Small intestine (tissue), 7 donors: ENCODE results near the gene NABP2. TPM values are rescaled to one million over a fixed set of nuclear protein-coding genes. Genes with fewer than 3 reads are reported as not detected.

Experiments used
- DNase-seq, 2 donors: peaks; one replicate each; pipeline versions ENCODE4 v3.0.0 to v3.0.0-alpha.2; 2013
- FAIRE-seq: peaks from 2 replicates; lab custom pipeline; 2012; peaks lifted over from hg19 to GRCh38; lab: Jason Lieb, UNC
- H3K27ac ChIP-seq, 3 donors: one replicate each; pipeline ENCODE4 v1.5.1; 2013; ENCODE audit warnings: low read length in 2 of 3, mild to moderate bottlenecking in 2 of 3, control low read depth in 1 of 3, inconsistent platforms in 1 of 3, low read depth in 1 of 3, moderate library complexity in 1 of 3
- H3K27me3 ChIP-seq, 3 donors: one replicate each; pipeline ENCODE4 v1.6.1; 2013; ENCODE audit warnings: low read length in 3 of 3, inconsistent platforms in 1 of 3; ENCODE audit not compliant: control insufficient read depth in 3 of 3, insufficient read depth in 3 of 3
- H3K36me3 ChIP-seq, 3 donors: one replicate each; pipeline ENCODE4 v1.6.1; 2013; ENCODE audit warnings: low read length in 3 of 3, inconsistent platforms in 1 of 3, low read depth in 1 of 3, mild to moderate bottlenecking in 1 of 3, moderate library complexity in 1 of 3; ENCODE audit not compliant: control insufficient read depth in 3 of 3, insufficient read depth in 2 of 3
- H3K4me1 ChIP-seq, 3 donors: one replicate each; pipeline ENCODE4 v1.6.1; 2013; ENCODE audit warnings: low read length in 2 of 3, inconsistent platforms in 1 of 3, low read depth in 1 of 3, mild to moderate bottlenecking in 1 of 3, moderate library complexity in 1 of 3; ENCODE audit not compliant: control insufficient read depth in 3 of 3, insufficient read depth in 2 of 3
- H3K4me3 ChIP-seq, 3 donors: one replicate each; pipeline ENCODE4 v1.5.1; 2013; ENCODE audit warnings: low read length in 3 of 3, control low read depth in 1 of 3, inconsistent platforms in 1 of 3, low read depth in 1 of 3, mild to moderate bottlenecking in 1 of 3, moderate library complexity in 1 of 3
- H3K9me3 ChIP-seq, 2 donors: one replicate each; pipeline ENCODE4 v1.6.1; 2013; ENCODE audit warnings: low read depth in 1 of 2, low read length in 1 of 2; ENCODE audit not compliant: control insufficient read depth in 2 of 2, insufficient read depth in 1 of 2
- WGBS, 3 donors: extraction: QIAGEN DNeasy Blood & Tissue Kit; methylation state at CpG; one replicate each; pipeline ENCODE4 v1.1.7; 2013; 5-methylcytosine and 5-hydroxymethylcytosine counted together
- polyA plus RNA-seq, 4 donors: library from polyadenylated mRNA; stranded (reverse) in 3 of 4; unstranded in 1 of 4; fragments of 200-250 nt in 3 of 4; fragments of 120-200 nt in 1 of 4; gene quantifications; one replicate each; pipeline versions ENCODE4 v1.2.1 to v1.2.3, GENCODE V29; 2013
- donor health status: healthy with polysubstance abuse.
- donor health status: control.
- donor health status: control.
- donor health status: Bipolar disorder and iron deficiency.
- donor health status: healthy.

Gene NABP2
- polyA plus RNA-seq, 4 donors, result 28.7 to 47.4 (median 34.5) TPM

DNA sequence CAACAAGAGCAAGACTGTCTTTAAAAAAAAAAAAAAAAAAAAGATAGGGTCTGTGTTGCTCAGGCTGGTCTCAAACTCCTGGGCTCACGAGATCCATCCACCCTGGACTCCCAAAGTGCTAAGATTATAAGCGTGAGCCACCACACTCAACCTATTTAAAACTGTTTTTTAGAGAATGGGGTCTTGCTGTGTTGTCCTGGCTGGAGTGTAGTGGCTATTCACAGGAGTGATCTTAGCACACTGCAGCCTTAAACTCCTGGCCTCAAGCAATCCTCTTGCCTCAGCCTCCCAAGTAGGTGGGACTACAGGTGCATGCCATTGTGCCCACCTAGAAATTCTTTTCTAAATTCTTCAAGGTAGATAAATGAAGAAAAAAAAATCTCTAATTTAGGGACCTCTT lies 50.2 kb downstream of the NABP2 start:
- Histone ChIP-seq H3K27me3 (no peaks in the 10 kb centered on the region), H3K9me3 (no peaks in the 10 kb centered on the region), H3K27ac (no peak overlapping the region), H3K4me1 (no peaks in the 10 kb centered on the region), H3K36me3 (peaks cover 13 to 64% (median 30%) of the 10 kb centered on the region in 3 donors), H3K4me3 (no peak overlapping the region)
- FAIRE-seq, result no peak
- no peak for DNase-seq
- WGBS, 3 donors, result 94 to 100% (median 94%) methylated on average over 2 of the region's 2 CpGs

GRCh38 chr12:56278905-56279304 lies 54.8 kb downstream of the NABP2 start:
- Histone ChIP-seq H3K36me3 (peaks cover 20 to 79% (median 24%) of the 10 kb centered on the region in 3 donors), H3K9me3 (no peaks in the 10 kb centered on the region), H3K27me3 (no peaks in the 10 kb centered on the region), H3K4me1 (no peaks in the 10 kb centered on the region), H3K27ac (no peak overlapping the region), H3K4me3 (no peak overlapping the region)
- WGBS, 3 donors, result 94 to 97% (median 97%) methylated on average over 3 of the region's 3 CpGs
- FAIRE-seq, result no peak
- DNase-seq, result no peak

Other genes starting within 250 kb of the NABP2 start
- gene SUOX, start 227.1 kb upstream of the NABP2 start, polyA plus RNA-seq, result 10 to 100 TPM in 3 of 4 donors, 1 to 10 TPM in 1; 7.3 to 51.2 (median 13.6) TPM
- gene IKZF4, start 203.3 kb upstream of the NABP2 start, polyA plus RNA-seq, result 10 to 100 TPM in 1 of 4 donors, 1 to 10 TPM in 3; 1.1 to 16.1 (median 1.6) TPM
- 1,000 to 10,000 TPM in 3 of 4 donors, 100 to 1,000 TPM in 1; 253 to 1,993 (median 1,176) TPM for gene RPS26, start 182.4 kb upstream of the NABP2 start, polyA plus RNA-seq
- 100 to 1,000 TPM in 2 of 4 donors, 10 to 100 TPM in 2; 53.0 to 436 (median 106) TPM for gene ERBB3, start 144.2 kb upstream of the NABP2 start, polyA plus RNA-seq
- gene PA2G4, start 119.8 kb upstream of the NABP2 start, polyA plus RNA-seq, result 100 to 1,000 TPM in 2 of 4 donors, 10 to 100 TPM in 2; 63.7 to 156 (median 93.2) TPM
- 1,000 to 10,000 TPM; 3,267 to 7,277 (median 5,942) TPM for gene RPL41, start 107.7 kb upstream of the NABP2 start, polyA plus RNA-seq
- 1 to 10 TPM; 1.1 to 4.0 (median 2.1) TPM for gene ZC3H10, start 106.1 kb upstream of the NABP2 start, polyA plus RNA-seq
- gene ESYT1, start 96.1 kb upstream of the NABP2 start, polyA plus RNA-seq, result 10 to 100 TPM in 2 of 4 donors, 1 to 10 TPM in 2; 2.7 to 51.8 (median 23.7) TPM
- gene MYL6B, start 71.8 kb upstream of the NABP2 start, polyA plus RNA-seq, result 10 to 100 TPM; 24.8 to 49.7 (median 29.9) TPM
- 1,000 to 10,000 TPM; 1,147 to 4,316 (median 2,966) TPM for gene MYL6, start 66.0 kb upstream of the NABP2 start, polyA plus RNA-seq
- gene SMARCC2, start 34.9 kb upstream of the NABP2 start, polyA plus RNA-seq, result 10 to 100 TPM; 18.6 to 67.5 (median 25.7) TPM
- 10 to 100 TPM; 11.4 to 31.2 (median 18.3) TPM for gene RNF41, start 2.4 kb upstream of the NABP2 start, polyA plus RNA-seq
- 100 to 1,000 TPM; 178 to 689 (median 367) TPM for gene SLC39A5, start 5.7 kb downstream of the NABP2 start, polyA plus RNA-seq
- 10 to 100 TPM in 2 of 4 donors, 1 to 10 TPM in 2; 5.1 to 23.9 (median 10.3) TPM for gene ANKRD52, start 34.0 kb downstream of the NABP2 start, polyA plus RNA-seq
- 10 to 100 TPM in 2 of 4 donors, 1 to 10 TPM in 2; 5.4 to 10.5 (median 8.0) TPM for gene COQ10A, start 42.6 kb downstream of the NABP2 start, polyA plus RNA-seq
- gene CS, start 76.0 kb downstream of the NABP2 start, polyA plus RNA-seq, result 100 to 1,000 TPM in 3 of 4 donors, 10 to 100 TPM in 1; 94.6 to 138 (median 117) TPM
- 100 to 1,000 TPM in 3 of 4 donors, 10 to 100 TPM in 1; 80.0 to 195 (median 134) TPM for gene CNPY2, start 91.6 kb downstream of the NABP2 start, polyA plus RNA-seq
- gene PAN2, start 109.7 kb downstream of the NABP2 start, polyA plus RNA-seq, result 10 to 100 TPM; 20.8 to 84.2 (median 31.1) TPM
- under 1 TPM in 2 of 4 donors, not detected in 2; 0.57 to 0.92 TPM for gene IL23A, start 114.5 kb downstream of the NABP2 start, polyA plus RNA-seq
- gene STAT2, start 135.8 kb downstream of the NABP2 start, polyA plus RNA-seq, result 100 to 1,000 TPM in 1 of 4 donors, 10 to 100 TPM in 3; 28.9 to 120 (median 42.7) TPM
- gene APOF, start 138.5 kb downstream of the NABP2 start, polyA plus RNA-seq, result under 1 TPM in 1 of 4 donors, not detected in 3; 0.19 TPM
- 10 to 100 TPM in 2 of 4 donors, 1 to 10 TPM in 2; 3.2 to 21.6 (median 8.6) TPM for gene TIMELESS, start 225.1 kb downstream of the NABP2 start, polyA plus RNA-seq
- gene MIP, start 230.3 kb downstream of the NABP2 start, polyA plus RNA-seq, result under 1 TPM in 2 of 4 donors, not detected in 2; 0.06 to 0.07 TPM
- gene SPRYD4, start 244.2 kb downstream of the NABP2 start, polyA plus RNA-seq, result 1 to 10 TPM; 1.4 to 4.7 (median 2.6) TPM